ENCODE data around the gene PACS2. TPM values are rescaled to one million over a fixed set of nuclear protein-coding genes. Genes with fewer than 3 reads are reported as not detected.

The PACS2 gene
- polyA plus RNA-seq, 3 donors: 3.1 to 87.0 (median 3.7) TPM

DNA sequence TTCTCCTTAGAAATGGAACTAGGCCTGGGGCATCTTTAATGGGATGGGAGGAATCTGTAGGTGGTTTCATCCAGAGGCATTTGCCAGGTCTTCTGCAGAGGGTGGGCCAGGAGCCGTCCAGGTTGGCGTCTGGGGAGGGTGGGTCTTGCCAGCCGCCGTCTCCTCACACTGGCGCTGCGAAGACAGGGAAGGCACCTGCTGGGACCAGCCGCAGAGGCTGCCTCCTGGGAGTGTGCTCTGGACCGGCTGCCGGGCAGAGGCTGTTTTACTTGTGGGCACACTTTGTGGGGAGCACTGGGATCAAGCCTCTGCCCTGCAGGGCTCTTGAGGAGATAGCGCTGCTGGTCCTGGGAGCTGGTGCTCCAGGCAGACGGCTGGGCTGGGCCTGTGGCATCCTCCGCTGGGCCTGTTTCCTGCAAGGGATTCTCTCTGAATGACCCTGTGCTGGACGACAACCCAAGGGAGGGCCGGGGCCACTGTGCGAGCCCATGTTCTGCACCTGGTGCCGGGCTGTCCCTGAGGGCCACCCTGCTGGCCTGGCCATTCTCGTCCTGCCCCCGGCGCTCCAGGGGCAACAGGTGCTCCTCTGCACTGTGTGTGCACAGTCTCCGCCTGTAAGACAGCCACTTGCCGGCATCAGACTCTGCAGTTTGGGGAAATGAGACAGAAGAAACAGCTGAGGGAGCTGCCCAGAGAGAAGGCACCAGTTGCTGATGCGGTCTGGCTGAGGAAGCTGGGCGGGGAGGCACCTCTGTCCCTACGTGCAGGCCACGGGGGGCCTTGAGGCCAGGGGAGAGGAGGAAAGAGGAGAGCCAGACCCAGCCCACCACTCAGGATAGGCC is 73.8 kb downstream of the PACS2 start:
- Mint-ChIP-seq H3K9me3 (no peaks in the 10 kb centered on the region), H3K36me3 (peaks cover 14 to 38% of the 10 kb centered on the region in 2 donors), H3K27ac (peak overlapping the region; percentile 85 to 96 (median 89)), H3K4me3 (peak overlapping the region; percentile 47 to 60), H3K4me1 (peaks cover 55% of the 10 kb centered on the region), H3K27me3 (ENCODE audit: low read depth in 3 of 3) (no peaks in the 10 kb centered on the region)
- H3K4me3 ChIP-seq (replicated peaks in 1 of 3; ENCODE audit: low read depth in 2 of 3, low read length in 3 of 3): peak overlapping the region in 1 of 3 experiments; percentile 49
- intact Hi-C loops (cut with micrococcal nuclease): loop anchor here in 1 of 2 donors (5.0 kb wide), 1 partner anchor 84 kb away; the partner anchor contains the start of gene CRIP2
- H4K20me1 ChIP-seq (ENCODE audit: insufficient read depth, low read length): no peaks in the 10 kb centered on the region
- TF ChIP-seq, protein P1, sequence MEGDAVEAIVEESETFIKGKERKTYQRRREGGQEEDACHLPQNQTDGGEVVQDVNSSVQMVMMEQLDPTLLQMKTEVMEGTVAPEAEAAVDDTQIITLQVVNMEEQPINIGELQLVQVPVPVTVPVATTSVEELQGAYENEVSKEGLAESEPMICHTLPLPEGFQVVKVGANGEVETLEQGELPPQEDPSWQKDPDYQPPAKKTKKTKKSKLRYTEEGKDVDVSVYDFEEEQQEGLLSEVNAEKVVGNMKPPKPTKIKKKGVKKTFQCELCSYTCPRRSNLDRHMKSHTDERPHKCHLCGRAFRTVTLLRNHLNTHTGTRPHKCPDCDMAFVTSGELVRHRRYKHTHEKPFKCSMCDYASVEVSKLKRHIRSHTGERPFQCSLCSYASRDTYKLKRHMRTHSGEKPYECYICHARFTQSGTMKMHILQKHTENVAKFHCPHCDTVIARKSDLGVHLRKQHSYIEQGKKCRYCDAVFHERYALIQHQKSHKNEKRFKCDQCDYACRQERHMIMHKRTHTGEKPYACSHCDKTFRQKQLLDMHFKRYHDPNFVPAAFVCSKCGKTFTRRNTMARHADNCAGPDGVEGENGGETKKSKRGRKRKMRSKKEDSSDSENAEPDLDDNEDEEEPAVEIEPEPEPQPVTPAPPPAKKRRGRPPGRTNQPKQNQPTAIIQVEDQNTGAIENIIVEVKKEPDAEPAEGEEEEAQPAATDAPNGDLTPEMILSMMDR (IDR thresholded peaks at IDR 0.05): no peak
- H3K9me3 ChIP-seq (replicated peaks in 1 of 2; ENCODE audit: control insufficient read depth in 1 of 2, insufficient read depth in 1 of 2, low read length in 2 of 2): no peaks in the 10 kb centered on the region
- peak overlapping the region; percentile 82 to 87 for H3K27ac ChIP-seq (ENCODE audit: low read depth in 1 of 2, low read length in 2 of 2)
- H3K9ac ChIP-seq (ENCODE audit: insufficient read depth, low read length, poor library complexity, severe bottlenecking): peak overlapping the region; percentile 56
- WGBS (ENCODE audit: insufficient coverage): 55% methylated on average over 25 of the region's 25 CpGs
- H3K79me2 ChIP-seq (ENCODE audit: insufficient read depth, low read length): no peaks in the 10 kb centered on the region
- H3K4me2 ChIP-seq (replicated peaks; ENCODE audit: extremely low read depth, low read length, poor library complexity, severe bottlenecking): peak overlapping the region; percentile 64
- peaks cover 66 to 80% of the 10 kb centered on the region in 2 donors for H3K4me1 ChIP-seq (ENCODE audit: control insufficient read depth in 1 of 2, insufficient read depth in 2 of 2, low read length in 2 of 2)
- DNase-seq: peak; percentile 57 to 64 (median 59)
- peak overlapping the region; percentile 61 for H2AFZ ChIP-seq (ENCODE audit: insufficient read depth, low read depth, low read length, poor library complexity, severe bottlenecking)
- H3K36me3 ChIP-seq (replicated peaks in 1 of 2; ENCODE audit: control insufficient read depth in 1 of 2, insufficient read depth in 2 of 2, low read length in 2 of 2): peaks cover 17 to 18% of the 10 kb centered on the region in 2 donors
- no peaks in the 10 kb centered on the region for H3K27me3 ChIP-seq (ENCODE audit: control insufficient read depth in 2 of 2, insufficient read depth in 2 of 2, low read length in 2 of 2)

DNA sequence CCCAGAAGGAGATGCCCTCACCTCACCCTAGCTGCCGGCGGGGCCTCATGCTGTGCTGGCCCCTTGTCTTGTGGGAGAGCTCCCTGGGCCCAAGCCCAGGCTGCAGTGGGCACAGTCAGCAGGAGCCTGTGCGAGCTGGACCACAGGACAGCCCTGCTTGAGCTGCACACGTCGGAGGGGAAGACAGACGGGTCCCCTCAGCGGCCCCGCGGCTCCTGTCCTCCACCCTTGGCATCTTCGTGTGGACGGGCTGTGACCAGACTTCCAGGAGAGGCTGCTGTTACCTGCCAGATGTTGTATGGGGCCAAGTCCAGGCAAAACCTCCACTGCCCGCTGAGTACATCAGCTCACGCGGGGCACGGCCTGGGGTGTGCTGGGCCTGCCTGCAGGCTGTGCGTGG is 74.4 kb downstream of the PACS2 start:
- Histone ChIP-seq H4K20me1 (ENCODE audit: insufficient read depth, low read length) (no peaks in the 10 kb centered on the region), H3K36me3 (replicated peaks in 1 of 2; ENCODE audit: control insufficient read depth in 1 of 2, insufficient read depth in 2 of 2, low read length in 2 of 2) (peaks cover 10 to 14% of the 10 kb centered on the region in 2 donors), H3K4me2 (replicated peaks; ENCODE audit: extremely low read depth, low read length, poor library complexity, severe bottlenecking) (peak overlapping the region; percentile 64), H3K4me3 (replicated peaks in 1 of 3; ENCODE audit: low read depth in 2 of 3, low read length in 3 of 3) (peak overlapping the region in 1 of 3 experiments; percentile 49), H2AFZ (ENCODE audit: insufficient read depth, low read depth, low read length, poor library complexity, severe bottlenecking) (peak overlapping the region; percentile 61), H3K27me3 (ENCODE audit: control insufficient read depth in 2 of 2, insufficient read depth in 2 of 2, low read length in 2 of 2) (no peaks in the 10 kb centered on the region), H3K79me2 (ENCODE audit: insufficient read depth, low read length) (no peaks in the 10 kb centered on the region), H3K9ac (ENCODE audit: insufficient read depth, low read length, poor library complexity, severe bottlenecking) (peak overlapping the region; percentile 56), H3K27ac (ENCODE audit: low read depth in 1 of 2, low read length in 2 of 2) (peak overlapping the region; percentile 82 to 87), H3K9me3 (replicated peaks in 1 of 2; ENCODE audit: control insufficient read depth in 1 of 2, insufficient read depth in 1 of 2, low read length in 2 of 2) (no peaks in the 10 kb centered on the region), H3K4me1 (ENCODE audit: control insufficient read depth in 1 of 2, insufficient read depth in 2 of 2, low read length in 2 of 2) (peaks cover 72 to 87% of the 10 kb centered on the region in 2 donors)
- Mint-ChIP-seq H3K27ac (peak overlapping the region; percentile 85 to 96 (median 89)), H3K36me3 (peaks cover 8 to 31% of the 10 kb centered on the region in 2 donors), H3K27me3 (ENCODE audit: low read depth in 3 of 3) (no peaks in the 10 kb centered on the region), H3K4me3 (peak overlapping the region in 1 of 2 donors; percentile 39), H3K9me3 (no peaks in the 10 kb centered on the region), H3K4me1 (peaks cover 61% of the 10 kb centered on the region)
- no peak for DNase-seq
- intact Hi-C loops (cut with micrococcal nuclease): loop anchor here in 1 of 2 donors (5.0 kb wide), 1 partner anchor 83 kb away; the partner anchor contains the start of gene CRIP2
- 81% methylated on average over 16 of the region's 16 CpGs for WGBS (ENCODE audit: insufficient coverage)
- TF ChIP-seq, protein P1 (IDR thresholded peaks at IDR 0.05): no peak
